Astrocyte (in vitro differentiated cells and primary cell): Measurements from ENCODE around the gene SEC22C. TPM values are rescaled to one million over a fixed set of nuclear protein-coding genes. Genes with fewer than 3 reads are reported as not detected.
A peak's percentile ranks its signal among the peaks of the same experiment; 100 is the strongest.

ENCODE experiments used
- DNase-seq: peaks from one replicate; pipeline ENCODE4 v3.0.0-alpha.2; 2010; ENCODE audit warnings: low read depth
- FAIRE-seq: peaks from 2 replicates; lab custom pipeline; 2011; peaks lifted over from hg19 to GRCh38; lab: Jason Lieb, UNC
- H2AFZ ChIP-seq: 2 replicates; pipeline ENCODE4 v1.6.0; 2012; ENCODE audit warnings: low read depth, low read length, inconsistent platforms
- H3K27ac ChIP-seq: 2 replicates; pipeline ENCODE4 v1.5.1; 2011; ENCODE audit warnings: low read depth, low read length, inconsistent platforms
- H3K27me3 ChIP-seq: 2 replicates; pipeline ENCODE4 v1.6.0; 2011; ENCODE audit warnings: low read length, inconsistent platforms; ENCODE audit not compliant: insufficient read depth
- H3K36me3 ChIP-seq: 2 replicates; pipeline ENCODE4 v1.5.1; 2011; ENCODE audit warnings: low read length, inconsistent platforms; ENCODE audit not compliant: insufficient read depth
- H3K4me1 ChIP-seq: 2 replicates; pipeline ENCODE4 v1.5.1; 2011; ENCODE audit warnings: low read length, inconsistent platforms; ENCODE audit not compliant: insufficient read depth
- H3K4me2 ChIP-seq: 2 replicates; pipeline ENCODE4 v1.6.0; 2012; ENCODE audit warnings: low read length, inconsistent platforms
- H3K4me3 ChIP-seq: 2 replicates; pipeline ENCODE4 v1.5.1; 2011; ENCODE audit warnings: low read depth, mild to moderate bottlenecking, low read length, inconsistent platforms; ENCODE audit not compliant: insufficient read depth
- H3K79me2 ChIP-seq: 2 replicates; pipeline ENCODE4 v1.6.0; 2012; ENCODE audit warnings: mild to moderate bottlenecking, low read length, inconsistent platforms; ENCODE audit not compliant: insufficient read depth
- H3K9ac ChIP-seq: 2 replicates; pipeline ENCODE4 v1.6.0; 2012; ENCODE audit warnings: mild to moderate bottlenecking, low read length, inconsistent platforms
- H3K9me3 ChIP-seq: 2 replicates; pipeline ENCODE4 v1.5.1; 2012; ENCODE audit warnings: low read depth, mild to moderate bottlenecking, low read length, inconsistent platforms; ENCODE audit not compliant: insufficient read depth
- H4K20me1 ChIP-seq: 2 replicates; pipeline ENCODE4 v1.6.0; 2012; ENCODE audit warnings: low read length, inconsistent platforms; ENCODE audit not compliant: insufficient read depth
- H3K27ac Mint-ChIP-seq: one replicate; pipeline ENCODE4 v1.8.0; 2021; ENCODE audit warnings: mild to moderate bottlenecking, mixed read lengths; ENCODE audit not compliant: unreplicated experiment
- H3K27me3 Mint-ChIP-seq: one replicate; pipeline ENCODE4 v1.8.0; 2021; ENCODE audit warnings: low read depth, mixed read lengths; ENCODE audit not compliant: unreplicated experiment
- H3K36me3 Mint-ChIP-seq: one replicate; pipeline ENCODE4 v1.8.0; 2021; ENCODE audit warnings: low read depth, mixed read lengths; ENCODE audit not compliant: unreplicated experiment
- H3K4me1 Mint-ChIP-seq: one replicate; pipeline ENCODE4 v1.8.0; 2021; ENCODE audit warnings: low read depth, mixed read lengths; ENCODE audit not compliant: unreplicated experiment
- H3K4me3 Mint-ChIP-seq: one replicate; pipeline ENCODE4 v1.8.0; 2021; ENCODE audit warnings: mild to moderate bottlenecking, moderate library complexity, mixed read lengths; ENCODE audit not compliant: unreplicated experiment
- H3K9me3 Mint-ChIP-seq: one replicate; pipeline ENCODE4 v1.8.0; 2021; ENCODE audit warnings: mild to moderate bottlenecking, mixed read lengths; ENCODE audit not compliant: unreplicated experiment
- EZH2 ChIP-seq: IDR thresholded peaks from 2 replicates; pipeline ENCODE4 v1.6.1; 2012; ENCODE audit warnings: mild to moderate bottlenecking, low read length, inconsistent platforms; ENCODE audit not compliant: insufficient read depth
- total RNA-seq: library from RNA; stranded (reverse); gene quantifications from 2 replicates; pipeline ENCODE4 v1.2.1, GENCODE V29; 2021
- TF ChIP-seq, protein P1 (sequence below): IDR thresholded peaks from 2 replicates; pipeline ENCODE4 v1.5.1; 2011; ENCODE audit warnings: low read depth, mild to moderate bottlenecking, inconsistent platforms, low read length, moderate library complexity; ENCODE audit not compliant: insufficient read depth

SEC22C gene
- total RNA-seq, 1 donor from 2014 or later: 37.4 TPM

DNA sequence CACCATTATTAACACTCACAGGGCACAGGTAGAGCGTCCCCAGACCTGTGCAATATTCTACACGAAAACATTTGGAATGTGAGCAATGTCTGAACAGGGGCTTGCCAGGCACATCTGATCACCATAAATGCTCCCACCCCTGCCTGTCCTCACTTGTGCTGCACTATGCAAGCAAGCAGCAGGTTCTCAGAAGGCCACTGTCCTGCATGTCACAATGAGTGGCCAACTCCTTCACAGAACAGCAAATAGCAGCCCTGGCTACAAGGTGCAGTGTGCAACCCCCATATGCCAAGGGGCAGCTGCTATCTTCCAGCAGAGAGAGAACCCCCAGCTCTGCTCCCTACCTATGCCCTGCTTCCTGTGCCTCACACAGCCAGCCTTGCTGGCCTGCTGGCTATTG is 32.6 kb downstream of the SEC22C start:
- H3K27ac Mint-ChIP-seq: no peak overlapping the region

DNA sequence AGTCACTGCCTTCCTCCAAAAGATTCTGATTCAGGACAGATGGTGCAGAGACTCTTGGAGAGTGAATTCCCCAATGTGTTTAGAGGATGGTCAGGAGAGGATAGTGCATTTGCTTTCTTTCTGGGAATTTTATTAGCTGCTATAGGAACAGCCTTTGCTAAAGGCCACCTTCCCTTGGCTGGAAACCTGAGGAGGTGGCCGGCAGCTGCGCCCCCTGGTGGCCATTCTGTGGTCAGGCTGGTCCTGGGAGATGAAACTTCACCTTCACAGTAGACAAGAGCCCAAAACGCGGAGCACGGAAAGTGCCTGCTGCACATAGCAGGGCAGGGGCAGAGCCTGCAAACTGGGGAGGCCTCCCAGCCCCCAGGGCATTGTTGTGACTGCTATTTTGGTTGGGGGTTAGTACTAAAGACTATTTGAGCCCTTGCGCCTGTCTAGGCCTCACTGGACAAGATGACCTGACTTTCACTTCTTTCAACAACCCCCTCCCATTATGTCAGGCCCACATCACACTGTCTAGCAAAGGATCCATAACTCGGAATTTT is 34.3 kb downstream of the SEC22C start:
- Histone ChIP-seq H3K4me3 (no peak overlapping the region), H3K79me2 (no peaks in the 10 kb centered on the region), H2AFZ (no peak overlapping the region), H3K27ac (no peak overlapping the region), H4K20me1 (peaks cover 6% of the 10 kb centered on the region), H3K27me3 (no peaks in the 10 kb centered on the region), H3K9ac (no peak overlapping the region), H3K9me3 (no peaks in the 10 kb centered on the region), H3K4me2 (no peak overlapping the region), H3K36me3 (peaks cover 11% of the 10 kb centered on the region), H3K4me1 (no peaks in the 10 kb centered on the region)
- TF ChIP-seq EZH2: no peak
- TF ChIP-seq, protein P1, sequence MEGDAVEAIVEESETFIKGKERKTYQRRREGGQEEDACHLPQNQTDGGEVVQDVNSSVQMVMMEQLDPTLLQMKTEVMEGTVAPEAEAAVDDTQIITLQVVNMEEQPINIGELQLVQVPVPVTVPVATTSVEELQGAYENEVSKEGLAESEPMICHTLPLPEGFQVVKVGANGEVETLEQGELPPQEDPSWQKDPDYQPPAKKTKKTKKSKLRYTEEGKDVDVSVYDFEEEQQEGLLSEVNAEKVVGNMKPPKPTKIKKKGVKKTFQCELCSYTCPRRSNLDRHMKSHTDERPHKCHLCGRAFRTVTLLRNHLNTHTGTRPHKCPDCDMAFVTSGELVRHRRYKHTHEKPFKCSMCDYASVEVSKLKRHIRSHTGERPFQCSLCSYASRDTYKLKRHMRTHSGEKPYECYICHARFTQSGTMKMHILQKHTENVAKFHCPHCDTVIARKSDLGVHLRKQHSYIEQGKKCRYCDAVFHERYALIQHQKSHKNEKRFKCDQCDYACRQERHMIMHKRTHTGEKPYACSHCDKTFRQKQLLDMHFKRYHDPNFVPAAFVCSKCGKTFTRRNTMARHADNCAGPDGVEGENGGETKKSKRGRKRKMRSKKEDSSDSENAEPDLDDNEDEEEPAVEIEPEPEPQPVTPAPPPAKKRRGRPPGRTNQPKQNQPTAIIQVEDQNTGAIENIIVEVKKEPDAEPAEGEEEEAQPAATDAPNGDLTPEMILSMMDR: peak; percentile 85
- peak; percentile 17 for DNase-seq
- Mint-ChIP-seq H3K36me3 (peaks cover 8% of the 10 kb centered on the region), H3K9me3 (no peaks in the 10 kb centered on the region), H3K4me1 (peaks cover 2% of the 10 kb centered on the region), H3K27me3 (peaks cover 2% of the 10 kb centered on the region), H3K4me3 (no peak overlapping the region), H3K27ac (no peak overlapping the region)
- no peak for FAIRE-seq

More for the DNA sequence above, 32.6 kb downstream of the SEC22C start:
- DNase-seq (no peak), FAIRE-seq (no peak)
- Mint-ChIP-seq H3K4me3 (no peak overlapping the region), H3K27me3 (peaks cover 2% of the 10 kb centered on the region), H3K4me1 (peaks cover 2% of the 10 kb centered on the region), H3K36me3 (peaks cover 7% of the 10 kb centered on the region), H3K9me3 (no peaks in the 10 kb centered on the region)
- Histone ChIP-seq H3K4me3 (no peak overlapping the region), H4K20me1 (peaks cover 14% of the 10 kb centered on the region), H3K27me3 (no peaks in the 10 kb centered on the region), H3K79me2 (no peaks in the 10 kb centered on the region), H3K9me3 (no peaks in the 10 kb centered on the region), H3K9ac (no peak overlapping the region), H3K36me3 (peaks cover 21% of the 10 kb centered on the region), H3K27ac (no peak overlapping the region), H3K4me1 (no peaks in the 10 kb centered on the region), H2AFZ (no peak overlapping the region), H3K4me2 (no peak overlapping the region)
- TF ChIP-seq EZH2: no peak
- TF ChIP-seq, protein P1: no peak

DNA sequence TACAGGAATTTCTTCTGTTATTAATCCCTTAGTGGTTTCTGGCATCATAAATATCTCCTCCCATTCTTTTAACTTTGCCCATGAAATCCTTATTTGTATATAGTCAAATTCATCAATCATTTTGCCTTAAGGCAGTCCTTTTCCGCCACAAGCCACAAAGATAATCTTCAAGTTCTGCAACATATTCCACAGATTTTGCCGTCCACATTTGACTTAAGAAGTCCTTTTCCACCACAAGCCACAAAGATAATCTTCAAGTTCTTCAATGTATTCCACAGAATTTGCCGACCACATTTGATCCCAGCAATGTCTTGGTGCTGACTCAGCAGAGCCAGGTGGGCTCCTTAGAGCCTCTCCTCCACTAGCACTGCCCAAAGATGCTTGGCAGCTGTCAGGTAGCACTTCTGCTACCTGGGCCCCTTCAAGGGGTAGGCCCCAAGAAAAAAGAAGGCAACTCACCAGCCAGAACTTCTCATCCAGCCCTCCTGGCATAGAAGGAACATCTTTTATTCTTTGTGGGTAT is 35.0 kb downstream of the SEC22C start:
- Mint-ChIP-seq H3K9me3 (no peaks in the 10 kb centered on the region), H3K36me3 (peaks cover 5% of the 10 kb centered on the region), H3K4me3 (no peak overlapping the region), H3K4me1 (peaks cover 2% of the 10 kb centered on the region), H3K27me3 (peaks cover 4% of the 10 kb centered on the region), H3K27ac (no peak overlapping the region)
- Histone ChIP-seq H3K4me1 (no peaks in the 10 kb centered on the region), H3K27me3 (no peaks in the 10 kb centered on the region), H3K9ac (no peak overlapping the region), H3K36me3 (peaks cover 4% of the 10 kb centered on the region), H3K9me3 (no peaks in the 10 kb centered on the region), H3K4me2 (no peak overlapping the region), H2AFZ (no peak overlapping the region), H3K27ac (no peak overlapping the region), H3K4me3 (no peak overlapping the region), H4K20me1 (peaks cover 6% of the 10 kb centered on the region), H3K79me2 (no peaks in the 10 kb centered on the region)
- TF ChIP-seq, protein P1: no peak
- no peak for TF ChIP-seq EZH2
- FAIRE-seq: no peak
- peak; percentile 53 for DNase-seq
